Measurements from ENCODE around the gene DCPS. TPM values are rescaled to one million over a fixed set of nuclear protein-coding genes. Genes with fewer than 3 reads are reported as not detected.
A peak's percentile ranks its signal among the peaks of the same experiment; 100 is the strongest.

DCPS gene
- polyA plus RNA-seq, 1 donor, result 10.6 TPM

- peak in 1 of 2 donors; percentile 42 for DNase-seq
- no peaks in the 10 kb centered on the region for H3K27me3 ChIP-seq (ENCODE audit: control insufficient read depth, insufficient read depth, low read length)
- no peaks in the 10 kb centered on the region for H3K4me1 ChIP-seq (ENCODE audit: control insufficient read depth, insufficient read depth, low read length)
- no peaks in the 10 kb centered on the region for H3K9me3 ChIP-seq (ENCODE audit: control insufficient read depth, low read depth, low read length)
- peaks cover 38% of the 10 kb centered on the region for H3K36me3 ChIP-seq (ENCODE audit: control insufficient read depth, insufficient read depth, low read length)
- no peak overlapping the region for H3K27ac ChIP-seq (ENCODE audit: low read length)
- WGBS (ENCODE audit: insufficient coverage, low lambda C conversion rate), result no CpG with 5 or more reads among the region's 5 CpGs
- H3K4me3 ChIP-seq (ENCODE audit: low read length), result no peak overlapping the region
Measured at GRCh38 chr11:126335463-126335760, 31.6 kb downstream of the DCPS start.

GRCh38 chr11:126336138-126336541 is 32.3 kb downstream of the DCPS start:
- Histone ChIP-seq H3K4me1 (ENCODE audit: control insufficient read depth, insufficient read depth, low read length) (no peaks in the 10 kb centered on the region), H3K36me3 (ENCODE audit: control insufficient read depth, insufficient read depth, low read length) (peaks cover 41% of the 10 kb centered on the region), H3K4me3 (ENCODE audit: low read length) (no peak overlapping the region), H3K27ac (ENCODE audit: low read length) (no peak overlapping the region), H3K9me3 (ENCODE audit: control insufficient read depth, low read depth, low read length) (no peaks in the 10 kb centered on the region), H3K27me3 (ENCODE audit: control insufficient read depth, insufficient read depth, low read length) (no peaks in the 10 kb centered on the region)
- DNase-seq, result no peak
- WGBS (ENCODE audit: insufficient coverage, low lambda C conversion rate), result 100% methylated on average over 1 of the region's 8 CpGs

GRCh38 chr11:126336671-126337101 is 32.8 kb downstream of the DCPS start:
- no peak overlapping the region for H3K27ac ChIP-seq (ENCODE audit: low read length)

GRCh38 chr11:126337126-126337473 is 33.2 kb downstream of the DCPS start:
- no peaks in the 10 kb centered on the region for H3K9me3 ChIP-seq (ENCODE audit: control insufficient read depth, low read depth, low read length)
- H3K27ac ChIP-seq (ENCODE audit: low read length), result no peak overlapping the region
- no peaks in the 10 kb centered on the region for H3K27me3 ChIP-seq (ENCODE audit: control insufficient read depth, insufficient read depth, low read length)
- peaks cover 40% of the 10 kb centered on the region for H3K36me3 ChIP-seq (ENCODE audit: control insufficient read depth, insufficient read depth, low read length)
- H3K4me1 ChIP-seq (ENCODE audit: control insufficient read depth, insufficient read depth, low read length), result no peaks in the 10 kb centered on the region
- no peak overlapping the region for H3K4me3 ChIP-seq (ENCODE audit: low read length)
- DNase-seq, result no peak
- no CpG with 5 or more reads among the region's 4 CpGs for WGBS (ENCODE audit: insufficient coverage, low lambda C conversion rate)

More at GRCh38 chr11:126336671-126337101, 32.8 kb downstream of the DCPS start:
- H3K9me3 ChIP-seq (ENCODE audit: control insufficient read depth, low read depth, low read length), result no peaks in the 10 kb centered on the region
- DNase-seq, result no peak
- H3K36me3 ChIP-seq (ENCODE audit: control insufficient read depth, insufficient read depth, low read length), result peaks cover 40% of the 10 kb centered on the region
- H3K4me3 ChIP-seq (ENCODE audit: low read length), result no peak overlapping the region
- no peaks in the 10 kb centered on the region for H3K27me3 ChIP-seq (ENCODE audit: control insufficient read depth, insufficient read depth, low read length)
- H3K4me1 ChIP-seq (ENCODE audit: control insufficient read depth, insufficient read depth, low read length), result no peaks in the 10 kb centered on the region
- WGBS (ENCODE audit: insufficient coverage, low lambda C conversion rate), result no CpG with 5 or more reads among the region's 9 CpGs

- no peaks in the 10 kb centered on the region for H3K4me1 ChIP-seq (ENCODE audit: control insufficient read depth, insufficient read depth, low read length)
- no peak for DNase-seq
- no CpG with 5 or more reads among the region's 15 CpGs for WGBS (ENCODE audit: insufficient coverage, low lambda C conversion rate)
- no peak overlapping the region for H3K4me3 ChIP-seq (ENCODE audit: low read length)
- H3K27me3 ChIP-seq (ENCODE audit: control insufficient read depth, insufficient read depth, low read length), result no peaks in the 10 kb centered on the region
- no peaks in the 10 kb centered on the region for H3K9me3 ChIP-seq (ENCODE audit: control insufficient read depth, low read depth, low read length)
- H3K36me3 ChIP-seq (ENCODE audit: control insufficient read depth, insufficient read depth, low read length), result peaks cover 40% of the 10 kb centered on the region
- H3K27ac ChIP-seq (ENCODE audit: low read length), result no peak overlapping the region
Measured at GRCh38 chr11:126337474-126338241, 33.8 kb downstream of the DCPS start.

GRCh38 chr11:126338346-126339055 is 34.6 kb downstream of the DCPS start:
- Histone ChIP-seq H3K27me3 (ENCODE audit: control insufficient read depth, insufficient read depth, low read length) (no peaks in the 10 kb centered on the region), H3K4me3 (ENCODE audit: low read length) (no peak overlapping the region), H3K27ac (ENCODE audit: low read length) (no peak overlapping the region), H3K4me1 (ENCODE audit: control insufficient read depth, insufficient read depth, low read length) (no peaks in the 10 kb centered on the region), H3K36me3 (ENCODE audit: control insufficient read depth, insufficient read depth, low read length) (peaks cover 43% of the 10 kb centered on the region), H3K9me3 (ENCODE audit: control insufficient read depth, low read depth, low read length) (no peaks in the 10 kb centered on the region)
- no CpG with 5 or more reads among the region's 7 CpGs for WGBS (ENCODE audit: insufficient coverage, low lambda C conversion rate)
- no peak for DNase-seq

GRCh38 chr11:126339073-126339862 is 35.4 kb downstream of the DCPS start:
- H3K4me3 ChIP-seq (ENCODE audit: low read length), result no peak overlapping the region

GRCh38 chr11:126339863-126340434 is 36.1 kb downstream of the DCPS start:
- peaks cover 56% of the 10 kb centered on the region for H3K36me3 ChIP-seq (ENCODE audit: control insufficient read depth, insufficient read depth, low read length)
- no peaks in the 10 kb centered on the region for H3K9me3 ChIP-seq (ENCODE audit: control insufficient read depth, low read depth, low read length)
- no peaks in the 10 kb centered on the region for H3K4me1 ChIP-seq (ENCODE audit: control insufficient read depth, insufficient read depth, low read length)
- H3K27me3 ChIP-seq (ENCODE audit: control insufficient read depth, insufficient read depth, low read length), result no peaks in the 10 kb centered on the region
- DNase-seq, result no peak
- H3K27ac ChIP-seq (ENCODE audit: low read length), result no peak overlapping the region
- no peak overlapping the region for H3K4me3 ChIP-seq (ENCODE audit: low read length)
- no CpG with 5 or more reads among the region's 11 CpGs for WGBS (ENCODE audit: insufficient coverage, low lambda C conversion rate)

More at GRCh38 chr11:126339073-126339862, 35.4 kb downstream of the DCPS start:
- no peaks in the 10 kb centered on the region for H3K4me1 ChIP-seq (ENCODE audit: control insufficient read depth, insufficient read depth, low read length)
- WGBS (ENCODE audit: insufficient coverage, low lambda C conversion rate), result 100% methylated on average over 2 of the region's 15 CpGs
- peaks cover 51% of the 10 kb centered on the region for H3K36me3 ChIP-seq (ENCODE audit: control insufficient read depth, insufficient read depth, low read length)
- H3K27ac ChIP-seq (ENCODE audit: low read length), result no peak overlapping the region
- no peak for DNase-seq
- no peaks in the 10 kb centered on the region for H3K9me3 ChIP-seq (ENCODE audit: control insufficient read depth, low read depth, low read length)
- H3K27me3 ChIP-seq (ENCODE audit: control insufficient read depth, insufficient read depth, low read length), result no peaks in the 10 kb centered on the region

GRCh38 chr11:126340960-126341606 is 37.2 kb downstream of the DCPS start:
- peaks cover 61% of the 10 kb centered on the region for H3K36me3 ChIP-seq (ENCODE audit: control insufficient read depth, insufficient read depth, low read length)
- no peak for DNase-seq
- H3K27ac ChIP-seq (ENCODE audit: low read length), result no peak overlapping the region

GRCh38 chr11:126341760-126342161 is 37.9 kb downstream of the DCPS start:
- no peaks in the 10 kb centered on the region for H3K9me3 ChIP-seq (ENCODE audit: control insufficient read depth, low read depth, low read length)
- no peaks in the 10 kb centered on the region for H3K4me1 ChIP-seq (ENCODE audit: control insufficient read depth, insufficient read depth, low read length)
- no peak overlapping the region for H3K4me3 ChIP-seq (ENCODE audit: low read length)
- no peak overlapping the region for H3K27ac ChIP-seq (ENCODE audit: low read length)
- H3K36me3 ChIP-seq (ENCODE audit: control insufficient read depth, insufficient read depth, low read length), result peaks cover 57% of the 10 kb centered on the region
- DNase-seq, result peak in 1 of 2 donors; percentile 42
- no CpG with 5 or more reads among the region's 3 CpGs for WGBS (ENCODE audit: insufficient coverage, low lambda C conversion rate)
- no peaks in the 10 kb centered on the region for H3K27me3 ChIP-seq (ENCODE audit: control insufficient read depth, insufficient read depth, low read length)

More at GRCh38 chr11:126340960-126341606, 37.2 kb downstream of the DCPS start:
- WGBS (ENCODE audit: insufficient coverage, low lambda C conversion rate), result no CpG with 5 or more reads among the region's 7 CpGs
- H3K4me3 ChIP-seq (ENCODE audit: low read length), result no peak overlapping the region
- no peaks in the 10 kb centered on the region for H3K4me1 ChIP-seq (ENCODE audit: control insufficient read depth, insufficient read depth, low read length)
- H3K9me3 ChIP-seq (ENCODE audit: control insufficient read depth, low read depth, low read length), result no peaks in the 10 kb centered on the region
- no peaks in the 10 kb centered on the region for H3K27me3 ChIP-seq (ENCODE audit: control insufficient read depth, insufficient read depth, low read length)
